HepG2 (cell line): ENCODE results near the gene PTPRD. TPM values are rescaled to one million over a fixed set of nuclear protein-coding genes. Genes with fewer than 3 reads are reported as not detected.

Experiments used
- ATAC-seq: fragments of 200-7000 bp; cut with Tn5 transposase; 3 replicates; pipeline ENCODE4 v1.9.1; 2020; ENCODE audit warnings: mild to moderate bottlenecking, moderate library complexity
- BruUV-seq: library from RNA; stranded (reverse); fragments of 400-500 nt; replicated peaks from 2 replicates; lab custom pipeline; 2021; lab: Mats Ljungman, UMichigan
- CTCF ChIA-PET: fragments of 300-600 bp; formaldehyde crosslinking; extraction: SDS; loops from one replicate; lab custom pipeline; 2021; ENCODE audit warnings: low total read pairs, inconsistent platforms, low intra/inter-chr PET ratio; lab: Yijun Ruan, JAX
- POLR2A ChIA-PET: fragments of 350-600 bp; sonication (Branson Sonifier 250); formaldehyde crosslinking; loops from one replicate; lab custom pipeline; 2020; ENCODE audit warnings: antibody characterized with exemption, inconsistent platforms; lab: Yijun Ruan, JAX
- DNase-seq: peaks from one replicate; pipeline ENCODE4 v3.0.0-alpha.2; 2015; ENCODE audit warnings: low spot score
- FAIRE-seq: peaks from 3 replicates; lab custom pipeline; 2011; peaks lifted over from hg19 to GRCh38; lab: Jason Lieb, UNC
- H2AFZ ChIP-seq: one replicate; pipeline ENCODE4 v1.6.1; 2011; ENCODE audit warnings: low read length, inconsistent platforms
- H3K27ac ChIP-seq: fragments of 300-600 bp; 3 replicates; pipeline ENCODE4 v1.8.0; 2011; ENCODE audit warnings: mixed run types, mild to moderate bottlenecking, mixed read lengths, low read length, inconsistent platforms; ENCODE audit not compliant: insufficient read depth; ENCODE audit errors: extremely low read length
- H3K27me3 ChIP-seq, 2 experiments: fragments of 200-600 bp in 1 of 2; 2 replicates in 1 of 2; 3 replicates in 1 of 2; pipeline versions ENCODE4 v1.6.0 to v1.8.0; 2011; ENCODE audit warnings: low read length in 2 of 2, mild to moderate bottlenecking in 2 of 2, moderate library complexity in 2 of 2, inconsistent platforms in 1 of 2; ENCODE audit not compliant: insufficient read depth in 2 of 2, control insufficient read depth in 1 of 2
- H3K36me3 ChIP-seq, 2 experiments: fragments of 200-600 bp in 1 of 2; replicated peaks in 1 of 2; 2 replicates in 1 of 2; 3 replicates in 1 of 2; pipeline versions ENCODE4 v1.5.1 to v1.8.0; 2011; ENCODE audit warnings: low read length in 2 of 2, inconsistent platforms in 1 of 2; ENCODE audit not compliant: insufficient read depth in 2 of 2, control insufficient read depth in 1 of 2
- H3K4me1 ChIP-seq: 2 replicates; pipeline ENCODE4 v1.5.1; 2012; ENCODE audit warnings: low read length, inconsistent platforms; ENCODE audit not compliant: insufficient read depth
- H3K4me2 ChIP-seq: 2 replicates; pipeline ENCODE4 v1.6.0; 2011; ENCODE audit warnings: low read depth, low read length, inconsistent platforms
- H3K4me3 ChIP-seq, 3 experiments: fragments of 200-600 bp in 1 of 3; sonication (generic), shearing (Covaris generic) in 1 of 3; replicated peaks in 1 of 3; 2 replicates each; pipeline ENCODE4 v1.5.1; 2011 to 2016; ENCODE audit warnings: low read length in 3 of 3, inconsistent platforms in 2 of 3, low read depth in 2 of 3, mild to moderate bottlenecking in 2 of 3, control low read depth in 1 of 3, mixed read lengths in 1 of 3; ENCODE audit not compliant: insufficient read depth in 1 of 3
- H3K79me2 ChIP-seq: one replicate; pipeline ENCODE4 v1.6.1; 2011; ENCODE audit warnings: low read length, inconsistent platforms; ENCODE audit not compliant: insufficient read depth
- H3K9ac ChIP-seq: 2 replicates; pipeline ENCODE4 v1.6.0; 2011; ENCODE audit warnings: mild to moderate bottlenecking, low read depth, low read length, inconsistent platforms; ENCODE audit not compliant: insufficient read depth
- H3K9me3 ChIP-seq: 2 replicates; pipeline ENCODE4 v1.5.1; 2012; ENCODE audit warnings: mild to moderate bottlenecking, low read length
- H4K20me1 ChIP-seq: 2 replicates; pipeline ENCODE4 v1.6.0; 2011; ENCODE audit warnings: inconsistent platforms, mild to moderate bottlenecking, low read length, moderate library complexity; ENCODE audit not compliant: insufficient read depth
- PITX1 ChIP-seq: sonication (generic); formaldehyde crosslinking; IDR thresholded peaks from 2 replicates; pipeline ENCODE4 v1.5.1; 2020; ENCODE audit warnings: mild to moderate bottlenecking, missing genetic modification reagents
- ZKSCAN8 ChIP-seq: IDR thresholded peaks from 2 replicates; pipeline ENCODE4 v1.6.1; 2016; ENCODE audit warnings: borderline replicate concordance, missing genetic modification reagents, missing compliant biosample characterization
- ZNF10 ChIP-seq: sonication (generic); formaldehyde crosslinking; IDR thresholded peaks from 2 replicates; pipeline ENCODE4 v1.4.0; 2020; ENCODE audit warnings: mild to moderate bottlenecking, low read depth, missing genetic modification reagents, borderline replicate concordance
- ZNF7 ChIP-seq: IDR thresholded peaks from 2 replicates; pipeline ENCODE4 v1.6.1; 2016; ENCODE audit warnings: missing biosample characterization, missing genetic modification reagents
- ZNF782 ChIP-seq: sonication (generic); formaldehyde crosslinking; IDR thresholded peaks from 2 replicates; pipeline ENCODE4 v1.4.0; 2020; ENCODE audit warnings: missing genetic modification reagents, mild to moderate bottlenecking, borderline replicate concordance
- WGBS: methylation state at CpG from one replicate; pipeline ENCODE4 v1.1.6; 2017; ENCODE audit warnings: low lambda C conversion rate; 5-methylcytosine and 5-hydroxymethylcytosine counted together
- in situ Hi-C: cut with HindIII; loops from 2 replicates; pipeline ENCODE4 v1.10.0; 2017; ENCODE audit warnings: low pct_unique_long_range_greater_than_20kb; ENCODE audit not compliant: extremely low pct_ligation_motif_present
- intact Hi-C: fragments of 100-400 bp; cut with micrococcal nuclease; formaldehyde crosslinking; loops from one replicate; pipeline ENCODE4 v1.10.0; 2022; ENCODE audit not compliant: unreplicated experiment
- polyA plus RNA-seq, 8 experiments: library from polyadenylated mRNA; depleted of rRNA in 3 of 8; stranded (reverse) in 7 of 8; unstranded in 1 of 8; fragments of >200 nt; fragmentation: Illumina TruSeq in 4 of 8; extraction: Trizol in 4 of 8; gene quantifications; 2 replicates each; pipeline versions ENCODE4 v1.2.1 to v1.2.3, GENCODE V29; 2011 to 2016; ENCODE audit warnings: low read depth in 4 of 8, missing spikeins in 1 of 8, mixed read lengths in 1 of 8; ENCODE audit not compliant: insufficient read depth in 1 of 8
- total RNA-seq, 5 experiments: library from RNA; depleted of rRNA; stranded (reverse); fragments of >200 nt; fragmentation: Illumina TruSeq; extraction: Trizol; gene quantifications; 2 replicates each; pipeline ENCODE4 v1.2.3, GENCODE V29; 2016; ENCODE audit warnings: low read depth in 1 of 5
- TF ChIP-seq, protein P1 (sequence below): IDR thresholded peaks from 2 replicates; pipeline ENCODE4 v1.4.0; 2020; ENCODE audit warnings: mild to moderate bottlenecking, missing genetic modification reagents
- TF ChIP-seq, protein P2 (sequence below): sonication (generic); formaldehyde crosslinking; IDR thresholded peaks from 2 replicates; pipeline ENCODE4 v1.4.0; 2020; ENCODE audit warnings: missing genetic modification reagents

The PTPRD gene
- total and polyA plus RNA-seq, 2 of the 13 experiments (the other 11 are each of a cell fraction or from before 2014, with no cell fraction given): 0.05 TPM; not detected in 1

DNA sequence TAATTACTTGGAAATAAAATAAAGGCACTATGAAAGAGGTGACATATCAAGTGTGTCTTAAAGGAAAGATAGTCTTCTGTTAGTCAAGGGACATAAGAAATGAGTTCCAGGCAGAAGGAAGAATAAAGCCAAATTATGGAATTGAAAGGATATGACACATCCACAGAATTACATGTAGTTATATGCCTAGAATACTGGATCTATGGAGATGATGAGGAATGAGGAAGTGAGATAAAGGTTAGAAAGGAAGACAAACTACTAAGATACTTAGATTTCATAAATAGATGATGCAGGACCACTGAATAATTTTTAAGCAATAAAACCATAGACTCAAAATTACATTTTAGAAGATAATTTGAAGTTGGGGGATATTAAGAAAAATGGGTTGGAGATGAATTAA is 609.8 kb downstream of the PTPRD start:
- H3K4me2 ChIP-seq: no peak overlapping the region
- FAIRE-seq: no peak

DNA sequence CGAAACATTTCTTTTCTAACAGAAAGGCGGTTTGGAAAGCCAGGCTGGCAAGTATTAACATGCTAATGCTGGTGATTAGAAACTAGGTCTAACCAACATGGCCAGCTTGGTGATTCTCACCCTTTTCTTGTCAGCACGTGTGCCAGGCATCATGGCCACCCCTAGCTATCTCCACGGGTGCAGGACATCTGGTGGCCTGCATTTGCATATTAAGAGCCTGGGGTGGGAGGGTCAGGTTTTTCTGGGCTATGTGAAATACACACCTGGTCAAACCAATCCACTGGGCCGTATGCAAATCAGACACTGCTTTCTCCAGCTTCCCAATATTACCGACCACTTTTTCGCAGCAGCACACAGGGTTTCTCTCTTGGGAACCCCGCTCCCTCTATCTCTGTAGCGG is 612.1 kb downstream of the PTPRD start:
- H2AFZ ChIP-seq: no peak overlapping the region
- H3K9me3 ChIP-seq: no peaks in the 10 kb centered on the region
- H3K4me1 ChIP-seq: no peaks in the 10 kb centered on the region
- no peak overlapping the region for H3K4me3 ChIP-seq
- in situ Hi-C loops: no loop called here
- no TSS peak for BruUV-seq
- no peaks in the 10 kb centered on the region for H3K79me2 ChIP-seq
- H3K27ac ChIP-seq: no peak overlapping the region
- intact Hi-C loops: no loop called here
- WGBS: 12% methylated on average over 9 of the region's 9 CpGs
- no peaks in the 10 kb centered on the region for H4K20me1 ChIP-seq
- no peaks in the 10 kb centered on the region for H3K36me3 ChIP-seq
- ATAC-seq (no peak), DNase-seq (no peak), FAIRE-seq (no peak)
- no peaks in the 10 kb centered on the region for H3K27me3 ChIP-seq
- ChIA-PET CTCF (no interaction called here), POLR2A (no interaction called here)
- H3K4me2 ChIP-seq: no peak overlapping the region
- no peak overlapping the region for H3K9ac ChIP-seq
- TF ChIP-seq, protein P1, sequence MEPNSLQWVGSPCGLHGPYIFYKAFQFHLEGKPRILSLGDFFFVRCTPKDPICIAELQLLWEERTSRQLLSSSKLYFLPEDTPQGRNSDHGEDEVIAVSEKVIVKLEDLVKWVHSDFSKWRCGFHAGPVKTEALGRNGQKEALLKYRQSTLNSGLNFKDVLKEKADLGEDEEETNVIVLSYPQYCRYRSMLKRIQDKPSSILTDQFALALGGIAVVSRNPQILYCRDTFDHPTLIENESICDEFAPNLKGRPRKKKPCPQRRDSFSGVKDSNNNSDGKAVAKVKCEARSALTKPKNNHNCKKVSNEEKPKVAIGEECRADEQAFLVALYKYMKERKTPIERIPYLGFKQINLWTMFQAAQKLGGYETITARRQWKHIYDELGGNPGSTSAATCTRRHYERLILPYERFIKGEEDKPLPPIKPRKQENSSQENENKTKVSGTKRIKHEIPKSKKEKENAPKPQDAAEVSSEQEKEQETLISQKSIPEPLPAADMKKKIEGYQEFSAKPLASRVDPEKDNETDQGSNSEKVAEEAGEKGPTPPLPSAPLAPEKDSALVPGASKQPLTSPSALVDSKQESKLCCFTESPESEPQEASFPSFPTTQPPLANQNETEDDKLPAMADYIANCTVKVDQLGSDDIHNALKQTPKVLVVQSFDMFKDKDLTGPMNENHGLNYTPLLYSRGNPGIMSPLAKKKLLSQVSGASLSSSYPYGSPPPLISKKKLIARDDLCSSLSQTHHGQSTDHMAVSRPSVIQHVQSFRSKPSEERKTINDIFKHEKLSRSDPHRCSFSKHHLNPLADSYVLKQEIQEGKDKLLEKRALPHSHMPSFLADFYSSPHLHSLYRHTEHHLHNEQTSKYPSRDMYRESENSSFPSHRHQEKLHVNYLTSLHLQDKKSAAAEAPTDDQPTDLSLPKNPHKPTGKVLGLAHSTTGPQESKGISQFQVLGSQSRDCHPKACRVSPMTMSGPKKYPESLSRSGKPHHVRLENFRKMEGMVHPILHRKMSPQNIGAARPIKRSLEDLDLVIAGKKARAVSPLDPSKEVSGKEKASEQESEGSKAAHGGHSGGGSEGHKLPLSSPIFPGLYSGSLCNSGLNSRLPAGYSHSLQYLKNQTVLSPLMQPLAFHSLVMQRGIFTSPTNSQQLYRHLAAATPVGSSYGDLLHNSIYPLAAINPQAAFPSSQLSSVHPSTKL (CRISPR knock-in tag): no peak
- TF ChIP-seq, protein P2, sequence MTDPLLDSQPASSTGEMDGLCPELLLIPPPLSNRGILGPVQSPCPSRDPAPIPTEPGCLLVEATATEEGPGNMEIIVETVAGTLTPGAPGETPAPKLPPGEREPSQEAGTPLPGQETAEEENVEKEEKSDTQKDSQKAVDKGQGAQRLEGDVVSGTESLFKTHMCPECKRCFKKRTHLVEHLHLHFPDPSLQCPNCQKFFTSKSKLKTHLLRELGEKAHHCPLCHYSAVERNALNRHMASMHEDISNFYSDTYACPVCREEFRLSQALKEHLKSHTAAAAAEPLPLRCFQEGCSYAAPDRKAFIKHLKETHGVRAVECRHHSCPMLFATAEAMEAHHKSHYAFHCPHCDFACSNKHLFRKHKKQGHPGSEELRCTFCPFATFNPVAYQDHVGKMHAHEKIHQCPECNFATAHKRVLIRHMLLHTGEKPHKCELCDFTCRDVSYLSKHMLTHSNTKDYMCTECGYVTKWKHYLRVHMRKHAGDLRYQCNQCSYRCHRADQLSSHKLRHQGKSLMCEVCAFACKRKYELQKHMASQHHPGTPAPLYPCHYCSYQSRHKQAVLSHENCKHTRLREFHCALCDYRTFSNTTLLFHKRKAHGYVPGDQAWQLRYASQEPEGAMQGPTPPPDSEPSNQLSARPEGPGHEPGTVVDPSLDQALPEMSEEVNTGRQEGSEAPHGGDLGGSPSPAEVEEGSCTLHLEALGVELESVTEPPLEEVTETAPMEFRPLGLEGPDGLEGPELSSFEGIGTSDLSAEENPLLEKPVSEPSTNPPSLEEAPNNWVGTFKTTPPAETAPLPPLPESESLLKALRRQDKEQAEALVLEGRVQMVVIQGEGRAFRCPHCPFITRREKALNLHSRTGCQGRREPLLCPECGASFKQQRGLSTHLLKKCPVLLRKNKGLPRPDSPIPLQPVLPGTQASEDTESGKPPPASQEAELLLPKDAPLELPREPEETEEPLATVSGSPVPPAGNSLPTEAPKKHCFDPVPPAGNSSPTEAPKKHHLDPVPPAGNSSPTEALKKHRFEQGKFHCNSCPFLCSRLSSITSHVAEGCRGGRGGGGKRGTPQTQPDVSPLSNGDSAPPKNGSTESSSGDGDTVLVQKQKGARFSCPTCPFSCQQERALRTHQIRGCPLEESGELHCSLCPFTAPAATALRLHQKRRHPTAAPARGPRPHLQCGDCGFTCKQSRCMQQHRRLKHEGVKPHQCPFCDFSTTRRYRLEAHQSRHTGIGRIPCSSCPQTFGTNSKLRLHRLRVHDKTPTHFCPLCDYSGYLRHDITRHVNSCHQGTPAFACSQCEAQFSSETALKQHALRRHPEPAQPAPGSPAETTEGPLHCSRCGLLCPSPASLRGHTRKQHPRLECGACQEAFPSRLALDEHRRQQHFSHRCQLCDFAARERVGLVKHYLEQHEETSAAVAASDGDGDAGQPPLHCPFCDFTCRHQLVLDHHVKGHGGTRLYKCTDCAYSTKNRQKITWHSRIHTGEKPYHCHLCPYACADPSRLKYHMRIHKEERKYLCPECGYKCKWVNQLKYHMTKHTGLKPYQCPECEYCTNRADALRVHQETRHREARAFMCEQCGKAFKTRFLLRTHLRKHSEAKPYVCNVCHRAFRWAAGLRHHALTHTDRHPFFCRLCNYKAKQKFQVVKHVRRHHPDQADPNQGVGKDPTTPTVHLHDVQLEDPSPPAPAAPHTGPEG: no peak
- no peak for TF ChIP-seq ZNF10 (CRISPR knock-in tag)
- no peak for TF ChIP-seq ZKSCAN8 (CRISPR knock-in tag)
- TF ChIP-seq ZNF7 (CRISPR knock-in tag): no peak
- no peak for TF ChIP-seq ZNF782 (CRISPR knock-in tag)

More for the DNA sequence above, 609.8 kb downstream of the PTPRD start:
- Histone ChIP-seq H3K27ac (no peak overlapping the region), H3K4me1 (no peaks in the 10 kb centered on the region), H3K27me3 (no peaks in the 10 kb centered on the region), H2AFZ (no peak overlapping the region), H3K4me3 (no peak overlapping the region), H3K9ac (no peak overlapping the region), H4K20me1 (no peaks in the 10 kb centered on the region), H3K79me2 (no peaks in the 10 kb centered on the region), H3K36me3 (no peaks in the 10 kb centered on the region), H3K9me3 (no peaks in the 10 kb centered on the region)
- no TSS peak for BruUV-seq
- ChIA-PET POLR2A (no interaction called here), CTCF (no interaction called here)
- DNase-seq (no peak), ATAC-seq (no peak)
- in situ Hi-C loops: no loop called here
- no peak for TF ChIP-seq PITX1 (CRISPR knock-in tag)
- intact Hi-C loops: no loop called here
